ENCODE results near the gene AUNIP. TPM values are rescaled to one million over a fixed set of nuclear protein-coding genes. Genes with fewer than 3 reads are reported as not detected.

Gene AUNIP
- polyA plus RNA-seq, 3 donors: 0.19 to 0.44 (median 0.44) TPM

GRCh38 chr1:25821630-25822091 lies 37.6 kb downstream of the AUNIP start:
- Histone ChIP-seq H3K36me3 (replicated peaks in 1 of 2; ENCODE audit: control insufficient read depth in 1 of 2, insufficient read depth in 2 of 2, low read length in 2 of 2) (peaks cover 21 to 31% of the 10 kb centered on the region in 2 donors), H3K79me2 (ENCODE audit: insufficient read depth, low read length) (peaks cover 51% of the 10 kb centered on the region), H3K4me2 (replicated peaks; ENCODE audit: extremely low read depth, low read length, poor library complexity, severe bottlenecking) (peak overlapping the region; percentile 99), H3K4me1 (ENCODE audit: control insufficient read depth in 1 of 2, insufficient read depth in 2 of 2, low read length in 2 of 2) (peaks cover 20 to 33% of the 10 kb centered on the region in 2 donors), H2AFZ (ENCODE audit: insufficient read depth, low read depth, low read length, poor library complexity, severe bottlenecking) (no peak overlapping the region), H3K9ac (ENCODE audit: insufficient read depth, low read length, poor library complexity, severe bottlenecking) (peak overlapping the region; percentile 95), H4K20me1 (ENCODE audit: insufficient read depth, low read length) (peaks cover 38% of the 10 kb centered on the region), H3K4me3 (replicated peaks in 1 of 3; ENCODE audit: low read depth in 2 of 3, low read length in 3 of 3) (peak overlapping the region in 1 of 3 experiments; percentile 93), H3K9me3 (replicated peaks in 1 of 2; ENCODE audit: control insufficient read depth in 1 of 2, insufficient read depth in 1 of 2, low read length in 2 of 2) (no peaks in the 10 kb centered on the region), H3K27ac (ENCODE audit: low read depth in 1 of 2, low read length in 2 of 2) (peak overlapping the region in 1 of 2 donors; percentile 87), H3K27me3 (ENCODE audit: control insufficient read depth in 2 of 2, insufficient read depth in 2 of 2, low read length in 2 of 2) (no peaks in the 10 kb centered on the region)
- WGBS (ENCODE audit: insufficient coverage): 90% methylated on average over 4 of the region's 5 CpGs
- H3K27me3 Mint-ChIP-seq (ENCODE audit: low read depth in 3 of 3): peaks cover 0 to 4% (median 3%) of the 10 kb centered on the region in 3 donors
- TF ChIP-seq CTCF (IDR thresholded peaks at IDR 0.05): no peak
- peaks cover 0 to 2% (median 0%) of the 10 kb centered on the region in 7 donors for H3K9me3 Mint-ChIP-seq
- H3K27ac Mint-ChIP-seq: peak overlapping the region in 4 of 7 donors; percentile 7 to 94 (median 34)
- H3K4me1 Mint-ChIP-seq: peaks cover 36% of the 10 kb centered on the region
- peaks cover 20 to 34% of the 10 kb centered on the region in 2 donors for H3K36me3 Mint-ChIP-seq
- intact Hi-C loops (cut with micrococcal nuclease): loop anchor here in 1 of 2 donors (2.0 to 5.0 kb wide), 2 partner anchors 36 to 177 kb away; partner anchors contain the start of genes AUNIP and PAFAH2
- peak overlapping the region; percentile 93 to 97 for H3K4me3 Mint-ChIP-seq
- no peak for DNase-seq

GRCh38 chr1:25821112-25821476 lies 38.2 kb downstream of the AUNIP start:
- Mint-ChIP-seq H3K4me3 (peak overlapping the region; percentile 93 to 97), H3K27ac (peak overlapping the region; percentile 85 to 94 (median 91)), H3K9me3 (peaks cover 0 to 2% (median 0%) of the 10 kb centered on the region in 7 donors), H3K4me1 (peaks cover 36% of the 10 kb centered on the region), H3K36me3 (peaks cover 15 to 32% of the 10 kb centered on the region in 2 donors), H3K27me3 (ENCODE audit: low read depth in 3 of 3) (peaks cover 0 to 4% (median 3%) of the 10 kb centered on the region in 3 donors)
- Histone ChIP-seq H4K20me1 (ENCODE audit: insufficient read depth, low read length) (peaks cover 37% of the 10 kb centered on the region), H3K27me3 (ENCODE audit: control insufficient read depth in 2 of 2, insufficient read depth in 2 of 2, low read length in 2 of 2) (no peaks in the 10 kb centered on the region), H3K4me1 (ENCODE audit: control insufficient read depth in 1 of 2, insufficient read depth in 2 of 2, low read length in 2 of 2) (peaks cover 20 to 33% of the 10 kb centered on the region in 2 donors), H3K27ac (ENCODE audit: low read depth in 1 of 2, low read length in 2 of 2) (peak overlapping the region; percentile 82 to 87), H2AFZ (ENCODE audit: insufficient read depth, low read depth, low read length, poor library complexity, severe bottlenecking) (peak overlapping the region; percentile 98), H3K79me2 (ENCODE audit: insufficient read depth, low read length) (peaks cover 51% of the 10 kb centered on the region), H3K4me2 (replicated peaks; ENCODE audit: extremely low read depth, low read length, poor library complexity, severe bottlenecking) (peak overlapping the region; percentile 99), H3K9ac (ENCODE audit: insufficient read depth, low read length, poor library complexity, severe bottlenecking) (peak overlapping the region; percentile 95), H3K36me3 (replicated peaks in 1 of 2; ENCODE audit: control insufficient read depth in 1 of 2, insufficient read depth in 2 of 2, low read length in 2 of 2) (peaks cover 16 to 25% of the 10 kb centered on the region in 2 donors), H3K4me3 (replicated peaks in 1 of 3; ENCODE audit: low read depth in 2 of 3, low read length in 3 of 3) (peak overlapping the region; percentile 70 to 93 (median 88)), H3K9me3 (replicated peaks in 1 of 2; ENCODE audit: control insufficient read depth in 1 of 2, insufficient read depth in 1 of 2, low read length in 2 of 2) (no peaks in the 10 kb centered on the region)
- intact Hi-C loops (cut with micrococcal nuclease): loop anchor here in 1 of 2 donors (2.0 to 5.0 kb wide), 2 partner anchors 36 to 178 kb away; partner anchors contain the start of genes AUNIP and PAFAH2
- DNase-seq: no peak
- no peak for TF ChIP-seq CTCF (IDR thresholded peaks at IDR 0.05)
- 23% methylated on average over 10 of the region's 10 CpGs for WGBS (ENCODE audit: insufficient coverage)
